Measurements from ENCODE around the gene DUXA. TPM values are rescaled to one million over a fixed set of nuclear protein-coding genes. Genes with fewer than 3 reads are reported as not detected.

DUXA gene
- total RNA-seq, 1 experiment from 2014 or later: not detected

Other genes with a start within 250 kb of the DUXA start
- gene USP29, start 47.5 kb downstream of the DUXA start, total RNA-seq (2021; ENCODE audit: unreplicated experiment): not detected
- gene ZIM3, start 22.3 kb downstream of the DUXA start, total RNA-seq (2021; ENCODE audit: unreplicated experiment): not detected
- gene ZNF264, start 24.0 kb upstream of the DUXA start, total RNA-seq (2021; ENCODE audit: unreplicated experiment): 48.3 TPM
- 3.2 TPM for gene AURKC, start 63.5 kb upstream of the DUXA start, total RNA-seq (2021; ENCODE audit: unreplicated experiment)
- 16.8 TPM for gene ZNF805, start 73.1 kb upstream of the DUXA start, total RNA-seq (2021; ENCODE audit: unreplicated experiment)
- 76.3 TPM for gene ZNF460, start 113.0 kb upstream of the DUXA start, total RNA-seq (2021; ENCODE audit: unreplicated experiment)
- 10.8 TPM for gene ZNF543, start 153.0 kb upstream of the DUXA start, total RNA-seq (2021; ENCODE audit: unreplicated experiment)
- 10.8 TPM for gene ZNF304, start 183.8 kb upstream of the DUXA start, total RNA-seq (2021; ENCODE audit: unreplicated experiment)
- gene TRAPPC2B, start 196.1 kb upstream of the DUXA start, total RNA-seq (2021; ENCODE audit: unreplicated experiment): 15.1 TPM
- 4.1 TPM for gene ZNF547, start 196.1 kb upstream of the DUXA start, total RNA-seq (2021; ENCODE audit: unreplicated experiment)
- gene ZNF548, start 222.4 kb upstream of the DUXA start, total RNA-seq (2021; ENCODE audit: unreplicated experiment): 14.7 TPM
- gene ZNF17, start 243.7 kb upstream of the DUXA start, total RNA-seq (2021; ENCODE audit: unreplicated experiment): 9.2 TPM

Data from Panc1 (cell line).